HG02970 (cell line): ENCODE results near the gene ANKRD23.

Experiments used
- ATAC-seq: cut with Tn5 transposase; IDR thresholded peaks from one replicate; pipeline ENCODE4 v1.9.1; 2021; ENCODE audit warnings: mild to moderate bottlenecking, moderate library complexity, moderate number of reproducible peaks; ENCODE audit not compliant: unreplicated experiment, low FRiP score

ANKRD23 gene

GRCh38 chr2:96877631-96878092, 33.8 kb upstream of the ANKRD23 start:
- ATAC-seq = no peak

- ATAC-seq = no peak
Observed at GRCh38 chr2:96877042-96877451, 33.2 kb upstream of the ANKRD23 start.

- no peak for ATAC-seq
Observed at GRCh38 chr2:96876269-96877041, 32.6 kb upstream of the ANKRD23 start.

- ATAC-seq = no peak
Observed at GRCh38 chr2:96875498-96876268, 31.9 kb upstream of the ANKRD23 start.

- ATAC-seq = no peak
Observed at GRCh38 chr2:96874198-96874831, 30.5 kb upstream of the ANKRD23 start.

GRCh38 chr2:96873651-96874096, 29.9 kb upstream of the ANKRD23 start:
- no peak for ATAC-seq

- no peak for ATAC-seq
Observed at GRCh38 chr2:96872591-96873349, 28.9 kb upstream of the ANKRD23 start.

- no peak for ATAC-seq
Observed at GRCh38 chr2:96870626-96871255, 26.9 kb upstream of the ANKRD23 start.

GRCh38 chr2:96869822-96870625, 26.2 kb upstream of the ANKRD23 start, which contains the start of gene SEMA4C:
TSS of gene SEMA4C (minus strand) at chr2:96870080. CDS start at chr2:96867886, 2,194 bp downstream.
- no peak for ATAC-seq

GRCh38 chr2:96869281-96869821, 25.5 kb upstream of the ANKRD23 start:
- ATAC-seq = no peak

GRCh38 chr2:96868555-96869280, 24.9 kb upstream of the ANKRD23 start:
- ATAC-seq = no peak

GRCh38 chr2:96867756-96868554, 24.1 kb upstream of the ANKRD23 start:
- ATAC-seq = no peak

GRCh38 chr2:96866986-96867755, 23.4 kb upstream of the ANKRD23 start:
- ATAC-seq = no peak

GRCh38 chr2:96866586-96866985, 22.8 kb upstream of the ANKRD23 start:
- ATAC-seq = no peak

- no peak for ATAC-seq
Observed at GRCh38 chr2:96866149-96866548, 22.3 kb upstream of the ANKRD23 start.

- no peak for ATAC-seq
Observed at GRCh38 chr2:96865654-96866053, 21.8 kb upstream of the ANKRD23 start.
